IPS DF 6.9 (cell line): ENCODE results near the gene LASP1NB.
A peak's percentile ranks its signal among the peaks of the same experiment; 100 is the strongest.
"Not testable (repeated sequence)": the region's sequence is repeated elsewhere in the genome, so short reads cannot be mapped to it uniquely, and the experiment has no call there.

Experiments
- DNase-seq: peaks from one replicate; pipeline ENCODE4 v3.0.0-alpha.2; 2013; ENCODE audit warnings: low read depth, low spot score
- H3K27ac ChIP-seq: one replicate; pipeline ENCODE4 v1.5.1; 2013; ENCODE audit warnings: low read length, control low read depth
- H3K27me3 ChIP-seq: 2 replicates; pipeline ENCODE4 v1.6.1; 2013; ENCODE audit warnings: mild to moderate bottlenecking, low read length; ENCODE audit not compliant: control insufficient read depth, insufficient read depth
- H3K36me3 ChIP-seq: 2 replicates; pipeline ENCODE4 v1.6.1; 2013; ENCODE audit warnings: low read length; ENCODE audit not compliant: control insufficient read depth, insufficient read depth
- H3K4me1 ChIP-seq: 2 replicates; pipeline ENCODE4 v1.6.1; 2013; ENCODE audit warnings: low read length; ENCODE audit not compliant: control insufficient read depth, insufficient read depth
- H3K4me3 ChIP-seq: 2 replicates; pipeline ENCODE4 v1.5.1; 2013; ENCODE audit warnings: mild to moderate bottlenecking, low read length
- H3K9me3 ChIP-seq: 2 replicates; pipeline ENCODE4 v1.6.1; 2013; ENCODE audit warnings: low read length, inconsistent platforms; ENCODE audit not compliant: control insufficient read depth, insufficient read depth
- WGBS: extraction: QIAGEN DNeasy Blood & Tissue Kit; methylation state at CpG from one replicate; pipeline ENCODE4 v1.1.7; 2013; ENCODE audit warnings: mixed read lengths, missing lambda C conversion rate; ENCODE audit not compliant: insufficient read length, insufficient coverage; 5-methylcytosine and 5-hydroxymethylcytosine counted together

The LASP1NB gene

DNA sequence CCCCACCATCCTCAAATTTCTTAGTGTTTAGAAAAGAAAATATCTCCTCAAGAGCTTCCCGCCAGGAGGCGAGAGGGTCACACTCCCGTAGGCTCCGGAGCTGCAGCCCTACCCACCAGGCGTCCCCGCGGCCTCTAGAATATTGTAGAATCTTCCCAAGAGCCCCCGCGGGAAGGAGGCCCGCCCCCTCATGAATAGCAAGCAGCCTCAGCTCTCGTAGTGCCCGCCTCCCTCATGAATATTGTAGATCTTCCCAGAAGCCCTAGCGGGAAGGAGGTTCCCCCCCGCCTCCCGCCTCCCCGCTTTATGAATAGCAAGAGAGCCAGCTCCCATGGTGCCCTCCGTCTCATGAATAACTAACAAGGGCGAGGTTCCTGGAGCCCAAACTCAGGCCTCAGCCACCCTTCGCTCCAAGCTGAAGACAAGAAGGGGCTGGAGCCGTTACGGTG lies 41.9 kb downstream of the LASP1NB start, which contains the start of gene FBXO47:
FBXO47 (minus strand) TSS at position 114 of the 449 bp plus-strand sequence. CDS start 4,378 bp downstream, outside the sequence.
- Histone ChIP-seq H3K27ac (no peak within 1 kb of the TSS), H3K36me3 (no peaks in the 10 kb centered on the region), H3K9me3 (no peaks in the 10 kb centered on the region), H3K4me3 (peak within 1 kb of the TSS; percentile 1; the same call in 1 of the 2 replicates), H3K4me1 (peaks cover 2% of the 10 kb centered on the region; the same call in 1 of the 2 replicates), H3K27me3 (no peaks in the 10 kb centered on the region)
- no CpG with 5 or more reads among the region's 21 CpGs for WGBS
- peak; percentile 84 for DNase-seq

DNA sequence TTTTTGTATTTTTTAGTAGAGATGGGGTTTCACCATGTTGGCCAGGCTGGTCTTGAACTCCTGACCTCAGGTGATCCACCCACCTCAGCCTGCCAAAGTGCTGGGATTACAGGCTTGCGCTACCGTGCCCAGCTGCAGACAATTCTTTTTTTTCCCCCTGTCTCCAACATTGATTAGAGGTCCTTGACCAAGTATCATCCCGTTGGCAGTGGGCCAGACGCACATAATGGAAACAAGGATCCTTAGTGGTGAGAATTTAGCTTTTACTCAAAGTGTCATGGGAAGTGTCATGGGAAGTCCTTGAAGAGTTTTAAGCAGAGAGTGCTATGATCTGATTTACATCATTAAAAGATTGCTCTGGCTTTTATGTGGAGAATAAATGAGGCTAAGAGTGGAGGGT lies 43.9 kb downstream of the LASP1NB start:
- no peak for DNase-seq
- no peaks in the 10 kb centered on the region for H3K36me3 ChIP-seq
- H3K9me3 ChIP-seq, result no peaks in the 10 kb centered on the region
- H3K4me1 ChIP-seq, result peaks cover 2% of the 10 kb centered on the region; the same call in 1 of the 2 replicates
- no peak overlapping the region for H3K27ac ChIP-seq
- no CpG with 5 or more reads among the region's 4 CpGs for WGBS
- H3K27me3 ChIP-seq, result no peaks in the 10 kb centered on the region
- H3K4me3 ChIP-seq, result no peak overlapping the region

DNA sequence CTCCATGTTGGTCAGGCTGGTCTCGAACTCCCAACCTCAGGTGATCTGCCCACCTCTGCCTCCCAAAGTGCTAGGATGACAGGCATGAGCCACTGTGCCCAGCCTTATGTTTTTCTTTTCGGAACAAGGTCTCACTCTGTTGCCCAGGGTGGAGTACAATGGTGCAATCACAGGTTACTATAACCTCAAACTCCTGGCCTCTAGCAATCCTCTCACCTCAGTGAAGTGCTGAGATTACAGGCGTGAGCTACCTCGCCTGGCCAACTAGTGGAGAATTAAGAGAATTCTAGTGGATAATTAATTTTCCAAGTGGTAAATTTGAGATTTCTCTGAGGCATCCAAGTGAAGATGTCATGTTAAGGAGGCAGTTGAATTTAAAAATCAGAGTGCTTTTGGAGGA lies 44.7 kb downstream of the LASP1NB start:
- no peak for DNase-seq
- Histone ChIP-seq H3K27ac (no peak overlapping the region), H3K4me1 (peaks cover 2% of the 10 kb centered on the region; the same call in 1 of the 2 replicates), H3K36me3 (no peaks in the 10 kb centered on the region), H3K27me3 (no peaks in the 10 kb centered on the region), H3K9me3 (no peaks in the 10 kb centered on the region), H3K4me3 (no peak overlapping the region)
- no CpG with 5 or more reads among the region's 4 CpGs for WGBS

DNA sequence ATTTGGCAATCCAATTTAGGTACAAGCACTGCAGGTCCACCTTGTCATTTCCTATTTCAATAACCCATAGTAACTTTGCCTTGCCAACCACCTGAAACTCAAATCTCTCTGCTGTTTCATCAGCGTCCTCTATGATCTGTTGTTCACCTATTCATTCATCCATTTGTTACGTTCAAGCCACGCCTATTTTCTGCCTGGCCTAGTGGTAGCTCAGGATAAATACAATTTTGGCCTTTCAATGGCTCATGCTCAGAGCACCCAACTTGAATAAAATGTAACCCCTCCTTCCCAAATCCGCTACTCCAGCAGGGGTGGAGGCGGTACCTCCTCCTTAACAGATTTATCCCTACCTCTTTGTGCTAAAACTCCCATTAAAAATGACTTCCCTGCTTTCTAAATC lies 45.4 kb downstream of the LASP1NB start:
- no peaks in the 10 kb centered on the region for H3K9me3 ChIP-seq
- H3K27ac ChIP-seq, result no peak overlapping the region
- WGBS, result no CpG with 5 or more reads among the region's 5 CpGs
- H3K36me3 ChIP-seq, result no peaks in the 10 kb centered on the region
- H3K27me3 ChIP-seq, result no peaks in the 10 kb centered on the region
- H3K4me1 ChIP-seq, result peaks cover 2% of the 10 kb centered on the region; the same call in 1 of the 2 replicates
- H3K4me3 ChIP-seq, result no peak overlapping the region
- DNase-seq, result no peak

DNA sequence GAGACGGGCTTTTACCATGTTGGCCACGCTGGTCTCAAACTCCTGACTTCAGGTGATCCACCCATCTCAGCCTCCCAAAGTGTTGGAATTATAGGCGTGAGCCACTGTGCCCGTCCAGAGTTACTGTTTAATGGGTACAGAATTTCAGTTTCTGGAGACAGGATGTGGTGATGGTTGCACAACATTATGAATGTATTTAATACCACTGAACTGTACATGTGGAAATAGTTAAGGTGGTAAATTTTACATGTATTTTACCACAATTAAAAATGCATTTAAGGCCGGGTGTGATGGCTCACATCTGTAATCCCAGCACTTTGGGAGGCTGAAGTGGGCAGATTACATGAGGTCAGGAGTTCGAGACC lies 50.8 kb downstream of the LASP1NB start:
- not testable (repeated sequence) for H3K27me3 ChIP-seq, H3K4me1 ChIP-seq, H3K36me3 ChIP-seq, H3K27ac ChIP-seq, H3K4me3 ChIP-seq, H3K9me3 ChIP-seq, DNase-seq
- WGBS, result no CpG with 5 or more reads among the region's 6 CpGs

DNA sequence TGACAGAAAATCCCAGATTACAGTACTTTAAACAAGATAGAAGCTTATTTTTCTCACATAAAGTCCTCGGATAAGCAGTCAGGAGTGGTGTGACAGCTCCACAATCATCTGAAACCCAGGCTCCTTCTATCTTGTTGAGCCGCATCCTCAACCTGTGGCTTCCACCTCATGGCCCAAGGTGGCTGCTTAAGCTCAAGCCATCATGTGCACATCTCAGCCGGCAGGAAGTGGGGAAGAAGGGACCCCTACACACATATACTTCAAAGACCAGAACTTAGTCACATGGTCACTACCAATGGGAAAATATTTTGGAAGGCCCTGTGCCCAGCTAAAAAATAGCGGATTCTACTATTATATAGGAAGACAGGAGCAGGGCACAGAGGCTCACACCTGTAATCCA lies 52.8 kb downstream of the LASP1NB start:
- no peak overlapping the region for H3K27ac ChIP-seq
- no peak for DNase-seq
- no CpG with 5 or more reads among the region's 4 CpGs for WGBS

More for the DNA sequence above, 52.8 kb downstream of the LASP1NB start:
- no peaks in the 10 kb centered on the region for H3K4me1 ChIP-seq
- no peaks in the 10 kb centered on the region for H3K9me3 ChIP-seq
- no peak overlapping the region for H3K4me3 ChIP-seq
- H3K27me3 ChIP-seq, result no peaks in the 10 kb centered on the region
- H3K36me3 ChIP-seq, result no peaks in the 10 kb centered on the region
